ENCODE results near the gene DAND5. TPM values are rescaled to one million over a fixed set of nuclear protein-coding genes. Genes with fewer than 3 reads are reported as not detected.
A peak's percentile ranks its signal among the peaks of the same experiment; 100 is the strongest.

The DAND5 gene
- total and polyA plus RNA-seq, 2 of the 13 experiments (the other 11 are each of a cell fraction or from before 2014, with no cell fraction given) = 0.04 TPM; not detected in 1

GRCh38 chr19:12938779-12939601, 30.4 kb upstream of the DAND5 start (continued):
- TF ChIP-seq ZBTB44 (CRISPR knock-in tag; IDR thresholded peaks at IDR 0.05) = no peak
- TF ChIP-seq NCOA1 (CRISPR knock-in tag; IDR thresholded peaks at IDR 0.05) = 0 out of 2 replicates have a peak, but pooled peaks have one; percentile 18
- TF ChIP-seq, protein P1, sequence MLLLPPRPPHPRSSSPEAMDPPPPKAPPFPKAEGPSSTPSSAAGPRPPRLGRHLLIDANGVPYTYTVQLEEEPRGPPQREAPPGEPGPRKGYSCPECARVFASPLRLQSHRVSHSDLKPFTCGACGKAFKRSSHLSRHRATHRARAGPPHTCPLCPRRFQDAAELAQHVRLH (CRISPR knock-in tag; IDR thresholded peaks at IDR 0.05; ENCODE audit: borderline replicate concordance, low read depth) = no peak
- TF ChIP-seq ZNF18 (CRISPR knock-in tag; IDR thresholded peaks at IDR 0.05; ENCODE audit: insufficient replicate concordance) = no peak
- no peak for TF ChIP-seq HMG20A (CRISPR knock-in tag; IDR thresholded peaks at IDR 0.05; ENCODE audit: borderline replicate concordance)
- TF ChIP-seq MED8 (CRISPR knock-in tag; IDR thresholded peaks at IDR 0.05; ENCODE audit: insufficient replicate concordance) = no peak
- 0 out of 2 replicates have a peak, but pooled peaks have one; percentile 6 for TF ChIP-seq RAD21 (CRISPR knock-in tag; IDR thresholded peaks at IDR 0.05)
- TF ChIP-seq GLMP (CRISPR knock-in tag; IDR thresholded peaks at IDR 0.05; ENCODE audit: borderline replicate concordance) = no peak
- no peak for TF ChIP-seq ZNF724P (CRISPR knock-in tag; IDR thresholded peaks at IDR 0.05; ENCODE audit: borderline replicate concordance)
- 0 out of 2 replicates have a peak, but pooled peaks have one; percentile 49 for TF ChIP-seq PLSCR1 (CRISPR knock-in tag; IDR thresholded peaks at IDR 0.05; ENCODE audit: borderline replicate concordance)
- TF ChIP-seq TGIF2 (CRISPR knock-in tag; IDR thresholded peaks at IDR 0.05) = 0 out of 2 replicates have a peak, but pooled peaks have one; percentile 51
- TF ChIP-seq FOSL2 (CRISPR knock-in tag; IDR thresholded peaks at IDR 0.05) = 0 out of 2 replicates have a peak, but pooled peaks have one; percentile 3
- TF ChIP-seq RFX3 (CRISPR knock-in tag; IDR thresholded peaks at IDR 0.05) = no peak
- no peak for TF ChIP-seq GABPA (IDR thresholded peaks at IDR 0.05; ENCODE audit: low read depth, low read length)
- no peak for TF ChIP-seq GABPA (CRISPR knock-in tag; IDR thresholded peaks at IDR 0.05; ENCODE audit: low read depth)
- TF ChIP-seq, protein P2, sequence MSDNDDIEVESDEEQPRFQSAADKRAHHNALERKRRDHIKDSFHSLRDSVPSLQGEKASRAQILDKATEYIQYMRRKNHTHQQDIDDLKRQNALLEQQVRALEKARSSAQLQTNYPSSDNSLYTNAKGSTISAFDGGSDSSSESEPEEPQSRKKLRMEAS (IDR thresholded peaks at IDR 0.05) = peak; percentile 10; the same call in 1 of the 2 replicates
- TF ChIP-seq ZNF841 (CRISPR knock-in tag; IDR thresholded peaks at IDR 0.05; ENCODE audit: borderline replicate concordance) = no peak
- TF ChIP-seq ZNF556 (CRISPR knock-in tag; IDR thresholded peaks at IDR 0.05; ENCODE audit: borderline replicate concordance) = no peak
- TF ChIP-seq, protein P3, sequence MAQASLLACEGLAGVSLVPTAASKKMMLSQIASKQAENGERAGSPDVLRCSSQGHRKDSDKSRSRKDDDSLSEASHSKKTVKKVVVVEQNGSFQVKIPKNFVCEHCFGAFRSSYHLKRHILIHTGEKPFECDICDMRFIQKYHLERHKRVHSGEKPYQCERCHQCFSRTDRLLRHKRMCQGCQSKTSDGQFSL (CRISPR knock-in tag; IDR thresholded peaks at IDR 0.05) = peak; percentile 33
- TF ChIP-seq TCF12 (IDR thresholded peaks at IDR 0.05) = no peak
- TF ChIP-seq TCF12 (CRISPR knock-in tag; IDR thresholded peaks at IDR 0.05) = 0 out of 2 replicates have a peak, but pooled peaks have one; percentile 75
- no peak for TF ChIP-seq SP4 (CRISPR knock-in tag; IDR thresholded peaks at IDR 0.05)
- no peak for TF ChIP-seq HMG20B (CRISPR knock-in tag; conservative IDR thresholded peaks at IDR 0.05)

All from HepG2 (cell line).